Neural crest cell (in vitro differentiated cells): Measurements from ENCODE around the gene USP11. TPM values are rescaled to one million over a fixed set of nuclear protein-coding genes. Genes with fewer than 3 reads are reported as not detected.

Experiments used
- DNase-seq: peaks from one replicate; pipeline ENCODE4 v3.0.0; 2021; ENCODE audit warnings: low read depth, mixed read lengths, low spot score
- H3K27ac Mint-ChIP-seq: one replicate; pipeline ENCODE4 v1.8.0; 2021; ENCODE audit warnings: mild to moderate bottlenecking, mixed read lengths; ENCODE audit not compliant: unreplicated experiment
- H3K27me3 Mint-ChIP-seq: 2 replicates; pipeline ENCODE4 v1.8.0; 2021; ENCODE audit warnings: low read depth, mild to moderate bottlenecking, mixed read lengths
- H3K36me3 Mint-ChIP-seq: 2 replicates; pipeline ENCODE4 v1.8.0; 2021; ENCODE audit warnings: low read depth, mild to moderate bottlenecking, mixed read lengths
- H3K4me1 Mint-ChIP-seq: 2 replicates; pipeline ENCODE4 v1.8.0; 2021; ENCODE audit warnings: mixed read lengths
- H3K4me3 Mint-ChIP-seq: one replicate; pipeline ENCODE4 v1.8.0; 2021; ENCODE audit warnings: mild to moderate bottlenecking, mixed read lengths
- H3K9me3 Mint-ChIP-seq: 2 replicates; pipeline ENCODE4 v1.8.0; 2021; ENCODE audit warnings: mixed read lengths
- total RNA-seq: library from RNA; stranded (reverse); gene quantifications from 2 replicates; pipeline ENCODE4 v1.2.1, GENCODE V29; 2021
- TF ChIP-seq, protein P1 (sequence below): fragments of 200-600 bp; sonication (generic); conservative IDR thresholded peaks from 2 replicates; pipeline ENCODE4 v1.5.0; 2021; ENCODE audit warnings: antibody characterized with exemption, mild to moderate bottlenecking

USP11 gene
- total RNA-seq, 1 donor from 2014 or later, result 245 TPM

DNA sequence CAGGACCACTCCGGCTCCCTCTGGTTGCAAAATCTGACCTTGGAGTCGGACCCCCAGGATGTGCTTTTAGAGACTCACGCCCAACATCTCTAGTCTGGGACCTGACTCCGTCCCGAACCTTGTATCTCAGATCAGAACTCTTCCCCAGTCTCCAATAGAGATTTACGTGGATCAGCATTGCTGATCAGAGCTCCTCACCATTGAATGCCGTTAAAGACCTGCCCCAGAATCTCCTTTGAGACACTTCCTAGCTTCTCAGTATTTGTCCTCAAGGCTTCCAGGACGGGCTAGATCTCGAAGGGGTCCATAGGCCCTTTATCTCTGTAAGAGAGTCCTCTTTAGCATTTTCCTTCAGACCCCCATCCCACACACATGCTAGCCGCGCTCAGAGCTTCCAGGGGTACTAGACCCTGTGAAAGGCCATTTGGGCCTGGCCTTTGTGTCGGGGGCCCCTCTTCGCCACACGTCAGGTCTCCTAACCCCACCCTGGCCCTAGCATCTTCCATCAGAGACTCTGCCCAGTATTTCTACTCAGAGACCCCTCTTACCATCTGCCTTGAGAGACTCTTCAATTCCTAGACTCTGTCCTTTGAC lies 38.5 kb upstream of the USP11 start:
- Mint-ChIP-seq H3K27ac (peak overlapping the region; percentile 95), H3K9me3 (peaks cover 3% of the 10 kb centered on the region), H3K27me3 (peaks cover 9% of the 10 kb centered on the region), H3K4me3 (peak overlapping the region; percentile 96), H3K36me3 (peaks cover 29% of the 10 kb centered on the region), H3K4me1 (peaks cover 80% of the 10 kb centered on the region)
- TF ChIP-seq, protein P1, sequence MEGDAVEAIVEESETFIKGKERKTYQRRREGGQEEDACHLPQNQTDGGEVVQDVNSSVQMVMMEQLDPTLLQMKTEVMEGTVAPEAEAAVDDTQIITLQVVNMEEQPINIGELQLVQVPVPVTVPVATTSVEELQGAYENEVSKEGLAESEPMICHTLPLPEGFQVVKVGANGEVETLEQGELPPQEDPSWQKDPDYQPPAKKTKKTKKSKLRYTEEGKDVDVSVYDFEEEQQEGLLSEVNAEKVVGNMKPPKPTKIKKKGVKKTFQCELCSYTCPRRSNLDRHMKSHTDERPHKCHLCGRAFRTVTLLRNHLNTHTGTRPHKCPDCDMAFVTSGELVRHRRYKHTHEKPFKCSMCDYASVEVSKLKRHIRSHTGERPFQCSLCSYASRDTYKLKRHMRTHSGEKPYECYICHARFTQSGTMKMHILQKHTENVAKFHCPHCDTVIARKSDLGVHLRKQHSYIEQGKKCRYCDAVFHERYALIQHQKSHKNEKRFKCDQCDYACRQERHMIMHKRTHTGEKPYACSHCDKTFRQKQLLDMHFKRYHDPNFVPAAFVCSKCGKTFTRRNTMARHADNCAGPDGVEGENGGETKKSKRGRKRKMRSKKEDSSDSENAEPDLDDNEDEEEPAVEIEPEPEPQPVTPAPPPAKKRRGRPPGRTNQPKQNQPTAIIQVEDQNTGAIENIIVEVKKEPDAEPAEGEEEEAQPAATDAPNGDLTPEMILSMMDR, result no peak
- no peak for DNase-seq

DNA sequence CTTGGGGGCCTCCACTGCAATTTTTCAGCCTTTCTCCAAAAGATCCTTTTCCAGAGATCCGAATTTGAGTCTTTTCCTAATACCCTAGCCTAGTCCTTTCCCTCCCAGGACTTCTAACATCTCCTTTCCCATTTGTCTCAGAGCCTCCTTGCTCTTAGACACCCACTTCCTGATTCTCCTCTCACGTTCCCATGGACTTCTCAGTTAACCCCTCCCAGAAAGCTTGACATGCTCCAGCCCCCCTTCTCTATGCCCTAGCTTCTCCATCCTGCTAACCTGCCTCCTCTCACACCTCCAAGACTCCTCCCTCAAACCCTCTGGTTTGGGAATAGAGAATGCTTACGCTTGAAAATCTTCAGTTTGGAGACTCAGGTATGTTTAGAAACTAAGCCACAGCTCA lies 36.7 kb upstream of the USP11 start:
- H3K36me3 Mint-ChIP-seq, result peaks cover 38% of the 10 kb centered on the region
- H3K4me1 Mint-ChIP-seq, result peaks cover 71% of the 10 kb centered on the region

DNA sequence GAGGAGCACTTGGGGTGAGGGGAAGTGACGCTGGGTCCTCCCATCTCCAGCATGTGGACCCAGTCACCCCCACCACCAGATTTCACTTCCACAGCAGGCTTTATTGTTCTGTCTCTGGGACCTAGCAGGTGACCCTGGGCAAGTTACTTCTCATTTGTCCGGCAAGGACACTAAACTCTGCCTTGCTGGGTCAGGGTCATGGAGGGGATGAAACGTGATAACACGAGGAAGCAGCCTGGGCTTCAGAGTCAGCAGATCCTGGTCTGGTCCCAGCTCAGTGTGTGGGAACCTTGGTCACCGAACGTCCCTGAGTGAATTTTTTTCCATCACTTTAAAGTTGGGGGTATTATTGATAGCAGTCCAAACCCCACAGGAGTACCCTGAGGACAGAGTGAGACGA lies 35.3 kb upstream of the USP11 start:
- H3K9me3 Mint-ChIP-seq, result no peaks in the 10 kb centered on the region
- H3K27ac Mint-ChIP-seq, result peak overlapping the region; percentile 78
- no peaks in the 10 kb centered on the region for H3K27me3 Mint-ChIP-seq
- TF ChIP-seq, protein P1, result no peak
- DNase-seq, result no peak
- H3K4me3 Mint-ChIP-seq, result peak overlapping the region; percentile 96
- H3K36me3 Mint-ChIP-seq, result peaks cover 44% of the 10 kb centered on the region
- peaks cover 61% of the 10 kb centered on the region for H3K4me1 Mint-ChIP-seq

More for the DNA sequence above, 36.7 kb upstream of the USP11 start:
- no peaks in the 10 kb centered on the region for H3K9me3 Mint-ChIP-seq
- peaks cover 2% of the 10 kb centered on the region for H3K27me3 Mint-ChIP-seq
- no peak for DNase-seq
- peak overlapping the region; percentile 93 for H3K27ac Mint-ChIP-seq
- TF ChIP-seq, protein P1, result no peak
- peak overlapping the region; percentile 96 for H3K4me3 Mint-ChIP-seq

DNA sequence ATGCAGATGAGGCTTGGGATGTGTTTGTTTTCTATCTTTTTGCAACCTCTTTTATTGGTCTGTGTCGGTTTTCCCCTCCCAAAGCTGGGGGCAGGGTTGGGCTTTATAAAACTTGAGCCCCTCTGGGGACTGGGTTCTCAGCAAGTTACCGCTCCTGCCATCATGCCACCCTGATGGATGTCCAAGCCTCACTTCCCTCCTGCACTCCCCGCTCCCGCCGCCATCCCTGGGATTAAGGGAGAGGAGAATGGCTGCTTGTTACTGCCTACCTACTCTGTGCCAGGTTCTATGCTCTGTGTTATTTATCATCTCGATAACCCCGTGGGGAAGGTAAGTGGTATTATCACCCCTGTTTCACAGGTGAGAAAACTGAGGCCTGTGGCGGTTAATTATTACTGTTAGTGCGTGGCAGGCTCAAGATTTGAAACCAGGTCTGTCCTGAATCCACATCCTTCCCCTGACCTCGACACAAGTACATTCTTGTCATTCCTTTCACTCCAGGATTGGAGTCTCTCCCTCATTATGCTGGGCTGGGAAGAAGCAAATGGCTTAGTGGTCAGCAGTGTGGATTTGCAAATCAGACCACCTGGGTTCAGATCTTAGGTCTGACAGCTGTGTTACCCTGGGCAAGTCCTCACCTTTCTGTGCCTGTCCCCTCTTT lies 34.7 kb upstream of the USP11 start:
- H3K36me3 Mint-ChIP-seq, result peaks cover 45% of the 10 kb centered on the region
- H3K27ac Mint-ChIP-seq, result peak overlapping the region; percentile 62

DNA sequence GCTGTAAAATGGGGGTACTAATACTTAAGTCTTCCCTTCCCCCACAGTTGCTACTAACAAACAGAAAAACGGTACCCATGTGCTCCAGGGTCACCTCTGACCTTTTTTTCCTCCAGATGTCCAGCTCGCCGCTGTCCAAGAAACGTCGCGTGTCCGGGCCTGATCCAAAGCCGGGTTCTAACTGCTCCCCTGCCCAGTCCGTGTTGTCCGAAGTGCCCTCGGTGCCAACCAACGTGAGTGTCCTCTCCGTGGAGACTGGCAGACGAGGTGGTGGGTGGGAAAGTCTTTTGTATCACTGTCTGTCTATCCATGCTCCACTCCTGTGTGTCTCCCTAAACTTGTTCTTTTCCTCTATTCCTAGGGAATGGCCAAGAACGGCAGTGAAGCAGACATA lies 34.1 kb upstream of the USP11 start:
- Mint-ChIP-seq H3K27me3 (no peaks in the 10 kb centered on the region), H3K4me3 (peak overlapping the region; percentile 96), H3K36me3 (peaks cover 48% of the 10 kb centered on the region), H3K9me3 (no peaks in the 10 kb centered on the region), H3K4me1 (peaks cover 49% of the 10 kb centered on the region), H3K27ac (no peak overlapping the region)
- no peak for DNase-seq
- TF ChIP-seq, protein P1, result no peak

More for the DNA sequence above, 34.7 kb upstream of the USP11 start:
- Mint-ChIP-seq H3K27me3 (no peaks in the 10 kb centered on the region), H3K4me3 (peak overlapping the region; percentile 96), H3K9me3 (no peaks in the 10 kb centered on the region), H3K4me1 (peaks cover 55% of the 10 kb centered on the region)
- DNase-seq, result no peak
- TF ChIP-seq, protein P1, result no peak
